GM21447 (cell line): ENCODE data around the gene SOX18.
"Not testable (repeated sequence)": the region's sequence is repeated elsewhere in the genome, so short reads cannot be mapped to it uniquely, and the experiment has no call there.

Source experiments
- ATAC-seq: cut with Tn5 transposase; IDR thresholded peaks from one replicate; pipeline ENCODE4 v1.9.1; 2021; ENCODE audit not compliant: unreplicated experiment

Gene SOX18

DNA sequence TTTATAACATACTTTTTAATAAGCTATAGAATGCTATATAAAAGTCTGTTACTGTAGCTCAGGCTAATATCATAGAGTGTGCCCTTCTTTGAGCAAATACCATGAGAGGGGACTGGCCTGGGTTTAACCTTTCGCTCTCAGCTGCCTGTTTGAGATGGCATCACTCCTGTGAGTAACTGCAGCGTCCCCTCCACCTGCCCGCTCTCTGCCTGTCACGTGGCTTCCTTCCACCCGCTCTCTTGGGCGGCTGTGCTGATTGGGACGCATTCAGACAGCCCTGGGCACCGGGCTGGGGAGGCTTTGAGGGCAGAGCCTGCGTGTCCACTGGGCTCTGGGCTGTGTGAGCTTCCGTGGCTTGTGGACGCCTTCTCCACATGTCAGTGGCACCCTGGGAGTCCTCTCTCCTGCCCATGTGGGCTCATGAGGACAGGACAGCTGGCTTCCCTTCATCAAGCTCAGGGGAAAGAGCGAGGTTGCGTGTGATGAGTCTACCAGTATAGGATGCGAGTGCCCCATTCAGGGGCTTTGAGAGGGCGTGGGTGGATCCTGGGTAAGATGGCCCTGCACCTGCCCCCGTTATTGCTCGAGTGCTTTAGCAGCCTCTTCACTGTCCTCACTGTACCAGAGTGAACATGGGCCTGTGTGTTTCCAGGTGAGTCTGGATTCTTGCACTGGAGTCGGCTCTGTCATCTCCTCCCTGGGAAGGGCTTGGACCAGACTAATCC lies 24.2 kb downstream of the SOX18 start:
- no peak for ATAC-seq

DNA sequence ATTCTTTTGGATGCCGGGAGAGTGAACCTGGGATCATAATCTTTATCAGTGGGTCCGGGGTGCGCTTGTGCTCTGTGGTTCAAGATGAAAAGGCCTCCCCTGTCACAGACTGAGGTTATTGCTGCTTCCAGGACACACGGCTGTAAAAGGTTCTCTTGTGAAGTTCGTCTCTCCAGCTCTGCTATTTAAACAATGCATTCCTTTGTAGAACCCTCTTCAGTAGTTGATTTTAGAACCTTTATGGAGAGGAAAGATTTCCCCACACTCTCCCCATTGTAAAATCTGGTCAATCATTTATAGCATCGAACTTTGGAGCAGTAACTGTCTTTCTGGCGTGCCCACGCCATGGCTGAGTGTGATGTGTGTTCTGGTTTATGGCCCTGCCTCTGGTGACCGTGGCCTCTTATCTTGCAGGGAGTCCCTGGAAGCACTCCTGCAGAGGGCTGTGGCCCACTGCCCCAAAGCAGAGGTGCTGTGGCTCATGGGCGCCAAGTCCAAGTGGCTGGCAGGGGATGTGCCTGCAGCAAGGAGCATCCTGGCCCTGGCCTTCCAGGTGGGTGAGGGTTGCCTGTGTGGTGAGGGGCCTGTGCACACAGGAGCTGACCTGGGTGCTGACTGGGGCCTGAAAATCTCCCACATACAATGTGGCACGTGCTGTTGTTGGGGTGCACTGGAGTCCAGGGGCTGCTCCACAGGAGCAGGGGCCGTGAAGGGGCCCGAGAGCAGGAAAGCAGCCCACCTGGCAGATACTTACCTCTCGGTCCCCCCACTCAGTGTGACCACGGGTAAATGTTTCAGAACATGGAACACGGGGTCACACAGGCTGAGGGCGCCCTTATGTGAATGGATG lies 25.1 kb downstream of the SOX18 start:
- no peak for ATAC-seq

DNA sequence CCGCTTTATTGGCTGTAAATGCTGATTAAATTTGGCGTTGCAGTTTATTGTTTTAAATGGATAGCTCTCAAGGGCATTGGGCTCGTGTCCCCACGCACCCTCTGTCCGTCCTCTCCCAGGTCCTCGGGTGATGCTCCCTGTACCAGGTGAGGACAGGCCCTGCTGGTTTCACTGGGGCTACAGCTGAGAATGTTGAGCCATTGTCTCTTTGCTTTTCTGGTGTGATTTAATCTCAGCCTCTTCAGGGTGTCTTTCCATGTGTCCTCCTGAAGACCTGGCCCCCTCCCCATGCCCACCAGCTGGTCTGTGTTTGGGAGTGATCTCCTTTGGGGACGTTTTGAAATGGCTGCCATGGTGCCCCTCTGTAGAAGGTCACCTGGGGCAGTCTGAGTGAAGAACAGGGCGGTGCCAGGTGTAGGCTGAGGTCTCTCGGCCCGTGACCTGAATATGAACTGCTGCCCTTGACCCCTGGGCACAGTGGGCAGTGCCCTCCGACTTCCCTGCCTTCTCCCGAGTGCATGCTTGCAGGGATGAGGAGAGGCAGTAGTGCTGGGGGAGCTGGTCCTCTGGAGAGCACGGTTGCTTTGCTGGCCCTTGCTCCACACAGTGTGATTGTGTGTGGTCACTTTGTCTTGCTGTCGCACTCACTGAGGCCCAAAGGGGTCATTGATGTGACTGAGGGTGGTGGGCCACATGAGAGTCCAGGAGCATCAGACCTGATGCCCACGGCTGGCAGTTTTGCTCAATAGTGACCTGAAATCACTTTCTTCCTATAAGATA lies 25.9 kb downstream of the SOX18 start:
- ATAC-seq = no peak

DNA sequence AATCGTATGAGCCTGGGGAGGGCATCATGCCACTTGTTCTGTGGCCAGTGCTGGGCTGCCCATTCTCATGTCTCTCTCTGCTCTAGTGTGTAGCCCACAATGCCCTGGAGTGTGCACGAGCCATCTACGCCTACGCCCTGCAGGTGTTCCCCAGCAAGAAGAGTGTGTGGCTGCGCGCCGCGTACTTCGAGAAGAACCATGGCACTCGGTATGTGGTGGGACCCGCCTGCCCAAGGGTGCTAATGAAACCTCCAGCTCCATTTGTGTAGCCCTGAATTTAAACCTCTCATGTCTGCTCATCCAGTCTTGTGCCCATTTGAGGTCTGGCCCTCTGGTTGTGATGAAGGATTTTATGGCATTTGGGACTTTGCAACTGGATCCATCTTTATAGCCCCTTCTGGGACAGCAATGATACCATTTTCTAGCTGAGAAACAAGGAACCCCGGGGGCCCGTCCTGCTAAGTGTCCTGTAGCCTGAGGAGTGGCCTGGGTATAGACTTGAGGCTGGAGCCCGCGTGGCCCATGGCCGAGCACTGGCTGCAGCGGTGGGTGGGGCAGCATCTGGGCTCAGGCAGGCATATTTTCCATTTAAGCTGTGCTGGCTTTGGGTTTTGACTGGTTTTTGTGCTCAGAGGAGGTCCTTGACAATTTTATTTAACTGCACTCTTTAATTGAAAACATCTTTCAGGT lies 26.6 kb downstream of the SOX18 start:
- no peak for ATAC-seq

DNA sequence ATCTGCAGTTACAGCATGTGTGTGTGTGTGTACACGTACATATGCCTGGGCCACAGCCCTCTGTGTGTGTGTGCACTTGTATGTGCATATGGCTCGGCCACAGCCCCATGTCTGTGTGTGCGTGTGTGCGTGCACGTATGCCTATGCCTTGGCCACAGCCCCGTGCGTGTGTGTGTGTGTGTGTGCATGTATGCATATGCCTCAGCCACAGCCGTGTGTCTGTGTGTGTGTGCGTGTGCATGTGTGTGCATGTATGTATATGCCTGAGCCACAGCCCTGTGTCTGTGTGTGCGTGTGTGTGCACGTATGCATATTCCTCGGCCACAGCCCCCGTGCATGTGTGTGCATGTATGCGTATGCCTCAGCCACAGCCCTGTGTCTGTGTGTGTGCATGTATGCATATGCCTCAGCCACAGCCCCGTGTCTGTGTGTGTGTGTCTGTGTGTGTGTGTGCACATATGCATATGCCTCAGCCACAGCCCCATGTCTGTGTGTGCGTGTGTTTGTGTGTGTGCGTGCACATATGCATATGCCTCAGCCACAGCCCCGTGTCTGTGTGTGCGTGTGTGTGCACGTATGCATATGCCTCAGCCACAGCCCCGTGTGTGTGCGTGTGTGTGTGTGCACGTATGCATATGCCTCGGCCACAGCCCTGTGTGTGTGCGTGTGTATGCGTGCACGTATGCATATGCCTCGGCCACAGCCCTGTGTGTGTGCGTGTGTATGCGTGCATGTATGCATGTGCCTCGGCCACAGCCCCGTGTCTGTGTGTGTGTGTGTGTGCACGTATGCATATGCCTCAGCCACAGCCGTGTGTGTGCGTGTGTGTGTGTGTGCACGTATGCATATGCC lies 28.1 kb downstream of the SOX18 start:
- ATAC-seq = no peak

DNA sequence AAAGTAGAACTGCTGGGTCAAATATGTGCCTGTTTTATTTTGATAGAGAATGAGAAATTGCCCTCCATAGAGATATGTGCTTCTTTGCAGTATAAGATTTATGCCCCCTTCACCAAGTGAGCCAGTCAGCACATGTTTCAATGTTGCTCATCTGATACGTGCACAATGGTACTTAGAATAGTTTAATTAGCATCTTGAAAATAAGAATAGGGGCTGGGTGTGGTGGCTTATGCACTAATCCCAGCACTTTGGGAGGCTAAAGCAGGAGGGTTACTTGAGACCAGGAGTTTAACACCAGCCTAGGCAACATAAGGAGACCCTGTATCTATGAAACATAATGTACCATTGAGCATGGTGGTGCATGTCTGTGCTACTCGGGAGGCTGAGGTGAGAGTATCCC lies 33.8 kb downstream of the SOX18 start:
- no peak for ATAC-seq

DNA sequence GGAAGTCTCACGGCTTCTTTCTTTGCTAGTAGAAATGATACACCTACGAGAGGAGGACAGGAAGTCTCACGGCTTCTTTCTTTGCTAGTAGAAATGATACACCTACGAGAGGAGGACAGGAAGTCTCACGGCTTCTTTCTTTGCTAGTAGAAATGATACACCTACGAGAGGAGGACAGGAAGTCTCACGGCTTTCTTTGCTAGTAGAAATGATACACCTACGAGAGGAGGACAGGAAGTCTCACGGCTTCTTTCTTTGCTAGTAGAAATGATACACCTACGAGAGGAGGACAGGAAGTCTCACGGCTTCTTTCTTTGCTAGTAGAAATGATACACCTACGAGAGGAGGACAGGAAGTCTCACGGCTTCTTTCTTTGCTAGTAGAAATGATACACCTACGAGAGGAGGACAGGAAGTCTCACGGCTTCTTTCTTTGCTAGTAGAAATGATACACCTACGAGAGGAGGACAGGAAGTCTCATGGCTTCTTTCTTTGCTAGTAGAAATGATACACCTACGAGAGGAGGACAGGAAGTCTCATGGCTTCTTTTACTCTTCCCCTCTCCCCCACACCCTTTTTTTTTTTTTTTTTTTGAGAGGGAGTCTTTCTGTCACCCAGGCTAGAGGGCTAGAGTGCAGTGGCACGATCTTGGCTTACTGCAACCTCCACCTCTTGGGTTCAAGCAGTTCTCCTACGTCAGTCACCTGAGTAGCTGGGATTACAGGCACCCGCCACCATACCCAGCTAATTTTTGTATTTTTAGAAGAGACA lies 36.9 kb downstream of the SOX18 start:
- not testable (repeated sequence) for ATAC-seq

DNA sequence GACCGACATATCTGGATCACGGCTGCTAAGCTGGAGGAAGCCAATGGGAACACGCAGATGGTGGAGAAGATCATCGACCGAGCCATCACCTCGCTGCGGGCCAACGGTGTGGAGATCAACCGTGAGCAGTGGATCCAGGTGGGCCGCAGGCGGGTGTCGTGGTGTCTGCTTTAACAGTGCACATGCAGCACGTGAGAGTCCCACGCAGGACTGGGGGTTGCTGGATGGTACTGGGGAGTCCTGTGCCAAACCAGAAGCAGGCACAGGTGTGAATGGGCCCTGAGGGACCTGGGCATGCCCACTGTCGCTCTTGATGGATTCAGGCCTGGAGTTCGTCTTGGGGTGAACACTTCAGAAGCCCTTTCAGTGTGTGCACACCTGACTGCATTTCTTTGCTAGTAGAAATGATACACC lies 38.1 kb downstream of the SOX18 start:
- ATAC-seq = no peak

DNA sequence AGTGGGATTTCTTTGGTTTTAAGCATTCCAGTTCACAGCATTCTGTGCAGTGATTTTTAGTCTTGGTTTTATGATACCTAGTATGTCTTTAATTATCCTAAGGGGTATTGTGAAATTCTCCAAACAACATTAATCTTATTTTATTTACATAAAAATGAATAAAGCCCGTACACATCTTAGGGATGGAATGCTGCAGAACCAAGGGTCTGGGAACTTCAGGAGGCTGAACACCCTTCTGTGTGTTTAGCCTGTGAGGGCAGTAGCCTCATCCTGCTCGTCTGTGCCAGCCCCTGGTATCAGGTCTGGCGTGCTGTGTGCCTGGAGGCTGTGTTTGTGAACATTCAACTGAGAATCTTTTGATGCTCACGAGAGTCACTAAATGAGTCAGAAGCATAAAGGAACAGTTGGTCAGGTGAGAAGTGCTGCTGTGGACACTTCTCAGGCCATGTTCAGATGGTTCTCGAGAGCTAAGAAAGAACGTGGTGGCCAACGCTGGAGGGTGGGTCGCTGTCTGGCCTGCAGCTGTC lies 38.7 kb downstream of the SOX18 start:
- ATAC-seq = no peak

DNA sequence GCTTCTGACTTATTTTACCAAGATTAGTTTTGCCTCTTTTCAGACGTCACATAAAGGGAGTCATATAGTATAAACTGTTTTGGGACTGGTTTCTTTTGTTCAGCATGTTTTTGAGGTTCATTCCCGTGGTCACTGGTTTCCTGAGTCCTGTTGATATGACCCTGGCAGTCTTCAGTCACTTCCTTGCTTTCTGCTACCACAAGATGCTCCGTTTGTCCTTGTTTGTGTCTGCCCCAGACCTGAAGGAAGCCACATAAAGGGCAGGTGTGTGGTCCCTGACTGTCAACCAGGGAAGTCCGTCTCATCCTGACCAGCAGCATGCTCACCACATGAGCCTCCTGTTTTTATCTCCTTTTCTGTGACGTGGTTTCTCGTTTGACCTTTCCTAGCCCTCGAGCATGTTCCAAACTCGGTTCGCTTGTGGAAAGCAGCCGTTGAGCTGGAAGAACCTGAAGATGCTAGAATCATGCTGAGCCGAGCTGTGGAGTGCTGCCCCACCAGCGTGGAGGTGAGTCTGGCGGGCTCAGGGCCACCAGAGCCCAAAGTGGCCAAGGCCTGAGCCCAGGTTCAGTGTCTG lies 39.5 kb downstream of the SOX18 start:
- no peak for ATAC-seq

DNA sequence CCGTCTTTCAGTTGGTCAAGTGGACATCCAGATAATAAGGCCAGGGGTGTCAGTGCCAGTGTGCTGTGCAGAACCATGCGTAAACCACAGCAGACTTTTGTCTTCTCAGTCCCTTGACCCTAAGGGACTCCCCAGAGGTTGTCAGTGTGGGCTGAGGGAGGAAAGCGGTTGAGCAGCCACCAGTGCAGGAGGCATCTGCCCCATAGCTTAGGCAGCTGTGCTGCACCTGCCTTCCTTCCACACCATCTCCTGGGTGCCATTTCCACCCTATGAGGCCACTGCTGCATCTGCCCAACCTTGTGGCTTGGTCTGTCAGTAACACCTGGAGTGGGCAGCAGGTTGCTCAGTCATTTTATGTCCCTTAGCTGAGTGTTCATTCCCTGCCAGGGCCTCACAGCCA lies 42.5 kb downstream of the SOX18 start:
- no peak for ATAC-seq

DNA sequence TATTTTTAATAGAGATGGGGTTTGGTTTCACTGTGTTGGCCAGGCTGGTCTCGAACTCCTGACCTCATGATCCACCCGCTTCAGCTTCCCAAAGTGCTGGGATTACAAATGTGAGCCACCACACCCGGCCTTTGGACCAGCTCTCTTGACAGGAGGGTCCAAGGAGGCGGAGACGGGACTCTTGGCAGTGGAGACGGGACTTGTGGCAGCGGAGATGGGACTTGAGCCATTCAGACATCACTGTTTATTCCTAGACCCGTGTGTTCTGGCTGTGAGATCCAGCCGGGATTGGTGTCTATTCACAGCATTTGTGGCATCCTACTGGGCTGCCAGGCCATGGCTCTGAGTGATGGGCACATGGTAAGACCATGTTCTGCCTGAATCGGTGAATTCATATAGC lies 42.9 kb downstream of the SOX18 start:
- ATAC-seq = no peak

DNA sequence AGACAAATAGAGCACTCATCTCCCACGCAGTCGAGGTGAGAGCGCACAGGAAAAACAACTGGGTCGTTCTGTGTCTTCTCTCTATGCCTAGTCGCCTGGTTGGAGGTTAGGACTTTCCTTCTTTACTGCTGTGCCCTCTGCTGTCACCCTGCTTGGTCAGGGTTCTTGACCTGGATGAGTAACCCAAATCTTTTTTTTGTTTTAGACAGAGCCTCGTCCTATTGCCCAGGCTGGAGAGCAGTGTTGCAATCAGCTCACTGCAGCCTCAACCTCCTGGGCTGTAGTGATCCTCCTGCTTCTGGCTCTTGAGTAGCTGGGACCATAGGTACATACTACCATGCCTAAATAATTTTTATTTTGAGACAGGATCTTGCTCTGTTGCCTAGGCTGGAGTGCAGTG lies 44.0 kb downstream of the SOX18 start:
- no peak for ATAC-seq

DNA sequence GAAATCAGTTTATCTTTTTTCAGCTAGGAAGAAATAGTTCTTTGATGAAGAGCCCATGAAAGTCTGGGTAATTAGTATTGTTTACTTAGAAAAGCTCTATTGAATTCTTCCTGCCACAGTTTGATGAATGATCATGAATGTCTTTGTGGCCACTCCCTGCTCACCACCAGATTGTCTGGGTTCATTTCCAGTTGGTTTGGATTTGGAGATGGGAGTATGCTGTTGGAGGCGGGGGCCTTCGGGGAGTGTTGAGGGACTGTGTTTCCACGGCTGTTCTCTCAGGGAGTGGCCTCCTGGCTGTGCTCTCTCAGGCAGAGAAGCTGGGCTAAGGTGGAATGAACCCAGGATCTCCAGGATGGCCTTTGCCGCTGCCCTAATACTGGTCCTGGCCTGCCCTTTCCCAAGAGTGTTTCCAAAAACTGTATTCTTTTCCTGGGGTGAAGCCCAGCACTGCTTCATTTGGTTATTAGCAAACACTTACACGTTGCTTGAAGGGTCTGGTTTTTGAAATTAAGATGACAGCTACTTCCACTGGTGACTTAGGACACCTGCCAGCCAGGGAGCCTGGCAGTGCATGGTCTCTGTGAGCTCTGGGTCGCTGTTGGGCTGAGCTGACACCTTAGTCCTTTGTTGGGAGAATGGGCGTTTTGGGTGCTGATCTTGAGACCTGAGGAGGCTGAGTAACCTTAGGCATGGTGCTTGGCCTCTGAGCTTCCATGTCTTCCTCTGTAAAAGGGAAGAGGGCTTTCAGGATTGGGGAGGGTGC lies 45.3 kb downstream of the SOX18 start:
- ATAC-seq = no peak

DNA sequence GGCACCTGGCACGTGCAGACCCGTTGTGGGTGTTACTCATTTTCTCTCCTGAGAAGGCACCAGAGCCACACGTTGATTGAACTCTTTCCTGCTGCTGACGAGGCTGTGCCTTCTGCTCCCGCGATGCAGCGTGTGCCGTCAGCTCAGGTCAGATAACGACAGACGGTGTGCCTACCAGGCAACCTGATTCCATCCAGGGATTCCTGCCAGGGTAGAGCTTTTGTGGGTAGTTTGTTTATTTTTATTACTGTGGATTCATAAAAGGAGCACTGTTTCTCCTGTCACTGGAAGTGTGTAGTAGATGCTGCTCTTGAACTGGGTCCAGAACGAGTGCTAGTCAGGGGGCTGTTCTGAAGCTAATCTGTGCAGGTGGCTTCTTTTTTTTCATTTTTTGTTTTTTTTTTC lies 47.8 kb downstream of the SOX18 start:
- ATAC-seq = no peak

DNA sequence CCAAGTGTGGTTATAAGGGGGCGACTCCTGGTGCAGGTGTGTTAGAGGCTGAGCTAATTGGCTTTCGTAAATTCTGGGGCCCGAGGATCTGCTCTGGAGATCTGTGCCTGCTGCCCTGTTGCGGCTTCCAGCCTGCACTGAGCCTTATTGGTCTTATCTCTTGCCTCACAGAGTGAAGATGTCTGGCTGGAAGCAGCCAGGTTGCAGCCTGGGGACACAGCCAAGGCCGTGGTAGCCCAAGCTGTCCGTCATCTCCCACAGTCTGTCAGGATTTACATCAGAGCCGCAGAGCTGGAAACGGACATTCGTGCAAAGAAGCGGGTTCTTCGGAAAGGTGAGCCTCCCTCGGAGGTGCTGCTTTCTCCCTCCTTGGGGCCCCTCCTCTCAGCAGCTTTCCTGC lies 48.5 kb downstream of the SOX18 start:
- ATAC-seq = no peak
